OCI-M2 (cell line): ENCODE measurements around the gene FKBP1A.

Experiments used
- DNase-seq: peaks from one replicate; lab custom pipeline; 2025; ENCODE audit not compliant: unreplicated experiment; lab: John Stamatoyannopoulos, UW

FKBP1A gene

GRCh38 chr20:1320016-1320415 is 72.8 kb downstream of the FKBP1A start:
- DNase-seq: no peak

- DNase-seq: no peak
Observed at GRCh38 chr20:1319462-1319861, 73.4 kb downstream of the FKBP1A start.

- no peak for DNase-seq
Observed at GRCh38 chr20:1319051-1319450, 73.8 kb downstream of the FKBP1A start.
